WERI-Rb-1 (cell line): ENCODE results near the gene RNF113B.

Experiments
- DNase-seq: peaks from one replicate; pipeline ENCODE4 v3.0.0-alpha.2; 2020
- H3K27ac ChIP-seq: fragments of 250-450 bp; sonication (Bioruptor Pico); 2 replicates; pipeline ENCODE4 v1.5.1; 2020; ENCODE audit warnings: mild to moderate bottlenecking, moderate library complexity
- H3K27me3 ChIP-seq: fragments of 250-450 bp; sonication (Bioruptor Pico); 2 replicates; pipeline ENCODE4 v1.5.1; 2021; ENCODE audit warnings: mild to moderate bottlenecking, low read depth, moderate library complexity; ENCODE audit not compliant: insufficient read depth, severe bottlenecking
- H3K36me3 ChIP-seq: fragments of 250-450 bp; sonication (Bioruptor Pico); 2 replicates; pipeline ENCODE4 v1.5.1; 2020; ENCODE audit warnings: mild to moderate bottlenecking, moderate library complexity
- H3K4me3 ChIP-seq: 2 replicates; pipeline ENCODE4 v1.5.1; 2011; ENCODE audit warnings: low read depth, mild to moderate bottlenecking, control low read depth, low read length
- H3K9me3 ChIP-seq: fragments of 250-450 bp; sonication (Bioruptor Pico); 2 replicates; pipeline ENCODE4 v1.5.1; 2021; ENCODE audit warnings: mild to moderate bottlenecking, moderate library complexity; ENCODE audit not compliant: severe bottlenecking
- TF ChIP-seq, protein P1 (sequence below): IDR thresholded peaks from 2 replicates; pipeline ENCODE4 v1.5.1; 2011; ENCODE audit warnings: low read depth, mild to moderate bottlenecking, control low read depth, inconsistent platforms, low read length

Gene RNF113B

DNA sequence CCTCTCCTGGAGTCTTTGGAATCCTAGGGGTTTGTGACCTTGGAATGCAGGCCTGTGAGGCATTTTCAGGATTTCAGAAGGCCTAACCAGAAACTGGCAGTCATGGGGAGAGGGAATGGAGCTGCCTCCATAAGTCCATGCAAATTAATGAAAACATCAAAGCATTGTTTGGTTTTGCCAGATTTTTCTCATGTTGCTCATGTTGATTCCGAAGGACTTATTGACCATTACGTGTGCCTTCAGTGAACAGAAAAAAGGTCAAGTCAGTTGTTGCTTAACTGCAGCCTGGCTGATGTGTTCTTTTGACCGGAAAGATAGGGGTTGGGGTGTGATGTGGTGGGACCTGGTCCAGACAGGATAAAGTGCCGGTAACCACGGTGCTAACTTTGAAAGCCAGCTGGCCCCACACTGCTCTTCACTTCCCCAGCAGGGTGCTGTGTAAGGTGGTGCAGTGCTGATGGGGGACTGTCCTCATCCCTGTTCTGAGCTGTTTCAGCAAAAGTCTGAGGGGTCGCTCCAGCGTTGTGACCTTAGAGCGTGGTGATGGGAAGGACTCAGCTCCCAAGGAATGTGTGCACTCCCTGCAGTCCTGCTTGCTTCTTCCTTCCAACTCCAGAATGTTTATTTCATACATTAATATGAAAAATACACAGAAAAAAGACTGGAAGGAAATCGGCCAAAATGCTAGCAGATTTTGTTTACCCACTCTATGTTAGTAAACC lies 3.5 kb downstream of the RNF113B start:
- Histone ChIP-seq H3K9me3 (no peaks in the 10 kb centered on the region), H3K27me3 (no peaks in the 10 kb centered on the region), H3K4me3 (no peak overlapping the region), H3K27ac (no peak overlapping the region), H3K36me3 (peaks cover 35% of the 10 kb centered on the region)
- TF ChIP-seq, protein P1, sequence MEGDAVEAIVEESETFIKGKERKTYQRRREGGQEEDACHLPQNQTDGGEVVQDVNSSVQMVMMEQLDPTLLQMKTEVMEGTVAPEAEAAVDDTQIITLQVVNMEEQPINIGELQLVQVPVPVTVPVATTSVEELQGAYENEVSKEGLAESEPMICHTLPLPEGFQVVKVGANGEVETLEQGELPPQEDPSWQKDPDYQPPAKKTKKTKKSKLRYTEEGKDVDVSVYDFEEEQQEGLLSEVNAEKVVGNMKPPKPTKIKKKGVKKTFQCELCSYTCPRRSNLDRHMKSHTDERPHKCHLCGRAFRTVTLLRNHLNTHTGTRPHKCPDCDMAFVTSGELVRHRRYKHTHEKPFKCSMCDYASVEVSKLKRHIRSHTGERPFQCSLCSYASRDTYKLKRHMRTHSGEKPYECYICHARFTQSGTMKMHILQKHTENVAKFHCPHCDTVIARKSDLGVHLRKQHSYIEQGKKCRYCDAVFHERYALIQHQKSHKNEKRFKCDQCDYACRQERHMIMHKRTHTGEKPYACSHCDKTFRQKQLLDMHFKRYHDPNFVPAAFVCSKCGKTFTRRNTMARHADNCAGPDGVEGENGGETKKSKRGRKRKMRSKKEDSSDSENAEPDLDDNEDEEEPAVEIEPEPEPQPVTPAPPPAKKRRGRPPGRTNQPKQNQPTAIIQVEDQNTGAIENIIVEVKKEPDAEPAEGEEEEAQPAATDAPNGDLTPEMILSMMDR, result no peak
- DNase-seq, result no peak

DNA sequence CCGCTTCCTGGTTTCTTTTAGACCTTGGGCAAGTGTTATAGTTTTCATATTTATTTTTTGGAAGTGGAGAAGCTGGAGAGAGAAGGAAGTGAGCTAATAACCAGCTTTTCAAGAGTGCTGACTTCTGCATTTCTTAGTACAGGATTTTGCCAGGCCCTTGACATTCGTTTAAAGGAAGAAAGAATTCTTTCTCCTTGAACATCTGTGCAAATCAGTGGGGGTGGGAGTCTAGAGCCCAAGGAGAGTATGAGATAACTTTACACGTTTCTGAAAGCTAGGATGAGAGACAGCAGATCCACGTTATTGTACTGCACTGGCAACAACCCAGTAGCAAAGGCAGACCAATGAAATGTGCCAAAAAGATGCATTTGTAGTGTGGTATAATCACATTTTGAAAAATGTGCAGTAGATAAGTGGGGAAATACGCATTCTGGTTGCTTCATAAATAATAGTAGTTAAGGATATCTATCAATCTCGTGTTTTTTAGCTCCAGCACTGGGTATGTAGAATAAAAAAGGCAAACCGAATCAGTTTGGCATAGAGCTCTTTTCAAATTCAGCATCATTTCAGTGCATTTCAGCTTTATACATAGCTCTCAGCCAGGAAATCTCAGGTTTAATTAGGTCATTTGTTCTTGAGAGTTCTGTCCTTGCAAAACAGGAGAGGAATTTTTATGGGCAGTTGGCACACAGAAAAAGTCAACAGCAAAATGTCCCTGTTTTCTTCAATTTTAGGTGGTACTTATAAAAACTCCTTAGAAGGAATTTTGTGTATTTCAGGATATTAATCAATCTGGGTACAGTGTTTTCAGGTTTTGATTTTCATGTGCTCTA lies 4.3 kb downstream of the RNF113B start:
- H3K27ac ChIP-seq, result no peak overlapping the region
- peaks cover 31% of the 10 kb centered on the region for H3K36me3 ChIP-seq
- no peak for DNase-seq
- no peaks in the 10 kb centered on the region for H3K9me3 ChIP-seq
- no peak overlapping the region for H3K4me3 ChIP-seq
- H3K27me3 ChIP-seq, result no peaks in the 10 kb centered on the region
- TF ChIP-seq, protein P1, result no peak

DNA sequence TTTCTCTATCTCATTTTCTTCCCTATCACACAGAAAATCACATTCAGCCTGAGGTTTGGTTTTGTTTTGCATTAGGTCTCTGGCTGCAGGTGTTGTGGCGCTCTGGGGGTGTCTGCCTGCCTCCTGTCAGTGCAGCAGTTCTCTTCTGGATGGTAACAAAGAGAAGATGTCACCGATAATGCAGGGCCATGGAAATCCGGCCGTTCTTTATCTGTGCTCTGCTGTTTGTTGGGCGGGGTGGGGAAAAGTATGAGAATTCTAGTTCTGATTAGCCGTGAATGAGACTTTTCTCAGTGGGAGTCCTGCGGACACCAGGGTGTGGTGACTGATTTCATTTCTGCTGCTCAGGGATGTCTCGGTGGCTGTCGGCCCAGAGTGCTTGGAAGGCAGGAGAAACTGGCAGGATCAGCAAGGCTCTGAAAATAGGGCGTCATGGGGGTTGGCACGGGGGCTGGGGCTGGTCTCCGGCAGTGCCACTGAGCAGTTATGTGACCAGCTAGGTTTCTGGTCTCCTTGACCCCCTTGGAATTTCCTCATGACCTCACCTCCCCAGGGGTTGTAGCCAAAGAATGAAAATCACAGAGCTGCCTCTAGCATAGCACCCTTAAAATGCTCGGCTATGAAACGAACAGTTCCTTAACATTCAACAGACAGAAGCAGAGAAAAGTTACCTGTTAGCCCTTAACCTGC lies 5.0 kb downstream of the RNF113B start:
- Histone ChIP-seq H3K9me3 (no peaks in the 10 kb centered on the region), H3K27me3 (no peaks in the 10 kb centered on the region), H3K4me3 (no peak overlapping the region), H3K27ac (no peak overlapping the region), H3K36me3 (peaks cover 26% of the 10 kb centered on the region)
- DNase-seq, result no peak
- TF ChIP-seq, protein P1, result no peak

DNA sequence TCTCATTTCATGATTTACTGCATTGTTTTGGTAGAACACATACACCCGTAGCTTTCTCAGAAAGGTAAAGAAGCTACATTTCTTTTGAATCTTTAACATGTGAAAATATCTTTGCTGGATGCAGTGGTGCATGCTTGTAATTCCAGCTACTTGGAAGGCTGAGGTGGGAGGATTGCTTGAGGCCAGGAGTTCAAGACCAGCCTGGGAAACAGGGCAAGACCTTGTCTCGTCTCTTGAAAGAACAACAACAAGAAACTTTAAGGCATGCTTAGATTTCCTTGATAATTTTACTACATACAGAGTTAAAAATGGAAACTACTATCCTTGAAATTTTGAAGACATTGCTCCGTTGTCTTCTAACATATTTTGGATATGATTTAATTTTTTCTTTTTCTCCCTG lies 7.7 kb downstream of the RNF113B start:
- Histone ChIP-seq H3K27me3 (no peaks in the 10 kb centered on the region), H3K4me3 (no peak overlapping the region), H3K36me3 (peaks cover 25% of the 10 kb centered on the region), H3K9me3 (no peaks in the 10 kb centered on the region), H3K27ac (no peak overlapping the region)
- DNase-seq, result no peak
- TF ChIP-seq, protein P1, result no peak

DNA sequence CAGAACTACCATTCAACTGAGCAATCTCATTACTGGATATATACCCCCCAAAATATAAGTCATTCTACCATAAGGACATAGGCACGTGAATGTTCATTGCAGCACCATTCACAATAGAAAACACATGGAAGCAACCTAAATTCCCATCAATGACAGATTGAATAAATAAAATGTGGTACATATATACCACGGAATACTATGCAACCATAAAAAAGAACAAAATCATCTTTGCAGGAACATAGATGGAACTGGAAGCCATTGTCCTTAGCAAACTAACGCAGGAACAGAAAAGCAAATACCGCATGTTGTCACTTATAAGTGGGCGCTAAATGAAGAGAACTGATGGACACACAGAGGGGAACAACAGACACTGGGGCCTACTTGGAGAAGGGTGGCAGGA lies 14.1 kb downstream of the RNF113B start:
- no peak for DNase-seq
- TF ChIP-seq, protein P1, result no peak
- no peaks in the 10 kb centered on the region for H3K9me3 ChIP-seq
- H3K36me3 ChIP-seq, result peaks cover 32% of the 10 kb centered on the region
- H3K27me3 ChIP-seq, result no peaks in the 10 kb centered on the region
- H3K4me3 ChIP-seq, result no peak overlapping the region
- no peak overlapping the region for H3K27ac ChIP-seq
